Kasumi-1 (cell line): Measurements from ENCODE around the gene PGA4.
"Not testable (repeated sequence)": the region's sequence is repeated elsewhere in the genome, so short reads cannot be mapped to it uniquely, and the experiment has no call there.

ENCODE experiments used
- DNase-seq, 2 experiments: peaks; one replicate each; lab custom pipeline; 2025; lab: John Stamatoyannopoulos, UW

PGA4 gene

GRCh38 chr11:61204502-61205059, 17.6 kb upstream of the PGA4 start:
- DNase-seq: not testable (repeated sequence)

- not testable (repeated sequence) for DNase-seq
These were observed 14.4 kb upstream of the PGA4 start for GRCh38 chr11:61207636-61208310.

- not testable (repeated sequence) for DNase-seq
These were observed 11.5 kb upstream of the PGA4 start for GRCh38 chr11:61210629-61211028.

- DNase-seq: not testable (repeated sequence)
These were observed 10.7 kb upstream of the PGA4 start for GRCh38 chr11:61211327-61211952.

- DNase-seq: not testable (repeated sequence)
These were observed 9.9 kb upstream of the PGA4 start for GRCh38 chr11:61212202-61212601.

GRCh38 chr11:61213711-61214324, 8.3 kb upstream of the PGA4 start:
- DNase-seq: not testable (repeated sequence)

- not testable (repeated sequence) for DNase-seq
These were observed 3.8 kb upstream of the PGA4 start for GRCh38 chr11:61218306-61218705.

GRCh38 chr11:61219016-61219415, 3.1 kb upstream of the PGA4 start:
- DNase-seq: not testable (repeated sequence)

- DNase-seq: not testable (repeated sequence)
These were observed 545 bp downstream of the PGA4 start for GRCh38 chr11:61222692-61223091.

GRCh38 chr11:61226457-61227137, 4.5 kb downstream of the PGA4 start:
- DNase-seq: not testable (repeated sequence)

GRCh38 chr11:61229458-61229857, 7.3 kb downstream of the PGA4 start:
- DNase-seq: not testable (repeated sequence)

GRCh38 chr11:61231033-61231432, 8.9 kb downstream of the PGA4 start:
- DNase-seq: not testable (repeated sequence)

GRCh38 chr11:61231585-61231984, 9.4 kb downstream of the PGA4 start:
- not testable (repeated sequence) for DNase-seq

- not testable (repeated sequence) for DNase-seq
These were observed 10.5 kb downstream of the PGA4 start for GRCh38 chr11:61232548-61233145.

GRCh38 chr11:61237130-61237529, 15.0 kb downstream of the PGA4 start:
- not testable (repeated sequence) for DNase-seq

GRCh38 chr11:61240288-61240687, 18.1 kb downstream of the PGA4 start:
- not testable (repeated sequence) for DNase-seq

- not testable (repeated sequence) for DNase-seq
These were observed 18.7 kb downstream of the PGA4 start, which contains the start of gene PGA5 for GRCh38 chr11:61240875-61241274. Gene PGA5, plus strand, starts transcription at chr11:61241175. Its CDS starts 52 bp downstream, at chr11:61241227.

GRCh38 chr11:61241526-61241925, 19.4 kb downstream of the PGA4 start:
- DNase-seq: not testable (repeated sequence)

GRCh38 chr11:61245284-61245964, 23.3 kb downstream of the PGA4 start:
- not testable (repeated sequence) for DNase-seq

- DNase-seq: not testable (repeated sequence)
These were observed 25.9 kb downstream of the PGA4 start for GRCh38 chr11:61248071-61248470.

GRCh38 chr11:61249201-61249600, 27.1 kb downstream of the PGA4 start:
- not testable (repeated sequence) for DNase-seq
